ENCODE measurements around the gene SPDYA. TPM values are rescaled to one million over a fixed set of nuclear protein-coding genes. Genes with fewer than 3 reads are reported as not detected.
A peak's percentile ranks its signal among the peaks of the same experiment; 100 is the strongest.

Gene SPDYA
- total RNA-seq, 1 experiment from 2014 or later: 1.2 TPM

DNA sequence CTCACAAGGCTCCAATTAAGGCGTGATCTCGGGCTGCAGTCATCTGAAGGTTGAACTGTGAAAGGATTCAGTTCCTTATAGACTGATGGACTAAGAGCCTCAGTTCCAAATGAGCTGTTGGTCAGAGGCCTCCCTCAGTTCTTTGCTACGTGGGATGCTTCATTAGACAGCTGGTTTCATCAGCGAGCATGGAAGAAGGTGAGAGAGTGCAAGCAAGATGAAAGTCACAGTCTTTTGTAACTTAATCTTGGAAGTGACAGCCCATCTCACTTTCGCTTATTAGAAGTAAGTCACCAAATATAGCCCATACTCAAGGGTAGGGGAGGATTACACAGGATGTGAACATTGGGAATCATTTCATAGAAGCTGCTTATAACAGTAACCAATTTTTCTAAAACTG is 32.2 kb upstream of the SPDYA start:
- CTCF ChIA-PET: no interaction called here
- no peak for DNase-seq (ENCODE audit: low read depth, low spot score)
- POLR2A ChIA-PET: no interaction called here
- H3K27ac ChIP-seq (ENCODE audit: low read depth, low read length): no peak overlapping the region
- H3K9me2 ChIP-seq (ENCODE audit: insufficient read depth): no peaks in the 10 kb centered on the region
- no peaks in the 10 kb centered on the region for H3K9me3 ChIP-seq (ENCODE audit: control insufficient read depth in 1 of 2, insufficient read depth in 1 of 2, low read depth in 1 of 2, low read length in 2 of 2)
- BruUV-seq (replicated peaks): TSS peak; percentile 7
- RAD21 ChIA-PET (ENCODE audit: low non-redundant PET in 1 of 2, low total read pairs in 2 of 2, uncharacterized antibody in 2 of 2, unreplicated experiment in 2 of 2): no interaction called here
- H3K4me2 ChIP-seq (ENCODE audit: low read length): no peak overlapping the region
- intact Hi-C loops (cut with micrococcal nuclease): no loop called here
- ATAC-seq: no peak
- no peak overlapping the region for H2AFZ ChIP-seq (ENCODE audit: low read depth, low read length, poor library complexity, severe bottlenecking)
- TF ChIP-seq CEBPB (IDR thresholded peaks at IDR 0.05; ENCODE audit: low read depth): no peak
- no peak overlapping the region for H3K9ac ChIP-seq (ENCODE audit: low read length)
- H3K27me3 ChIP-seq (ENCODE audit: insufficient read depth, low read length): no peaks in the 10 kb centered on the region
- H3K4me1 ChIP-seq (ENCODE audit: control insufficient read depth in 1 of 2, insufficient read depth in 2 of 2, low read length in 2 of 2): no peaks in the 10 kb centered on the region
- H3K4me3 ChIP-seq (replicated peaks in 1 of 2; ENCODE audit: low read depth in 1 of 2, low read length in 2 of 2): no peak overlapping the region
- H3K79me2 ChIP-seq (ENCODE audit: insufficient read depth, low read length): peaks cover 78% of the 10 kb centered on the region
- H4K20me1 ChIP-seq (ENCODE audit: insufficient read depth): peaks cover 4% of the 10 kb centered on the region; the same call in 1 of the 2 replicates
- peaks cover 27 to 38% of the 10 kb centered on the region in 2 experiments; a peak in 3 of 4 replicates for H3K36me3 ChIP-seq (ENCODE audit: control insufficient read depth in 1 of 2, insufficient read depth in 2 of 2, low read length in 2 of 2)

- H3K4me3 ChIP-seq (replicated peaks in 1 of 2; ENCODE audit: low read depth in 1 of 2, low read length in 2 of 2): no peak overlapping the region
- H3K4me1 ChIP-seq (ENCODE audit: control insufficient read depth in 1 of 2, insufficient read depth in 2 of 2, low read length in 2 of 2): no peaks in the 10 kb centered on the region
- no peak overlapping the region for H3K9ac ChIP-seq (ENCODE audit: low read length)
- no peak overlapping the region for H2AFZ ChIP-seq (ENCODE audit: low read depth, low read length, poor library complexity, severe bottlenecking)
- H3K27ac ChIP-seq (ENCODE audit: low read depth, low read length): no peak overlapping the region
- H3K9me3 ChIP-seq (ENCODE audit: control insufficient read depth in 1 of 2, insufficient read depth in 1 of 2, low read depth in 1 of 2, low read length in 2 of 2): no peaks in the 10 kb centered on the region
- H3K36me3 ChIP-seq (ENCODE audit: control insufficient read depth in 1 of 2, insufficient read depth in 2 of 2, low read length in 2 of 2): peaks cover 31 to 40% of the 10 kb centered on the region in 2 experiments; a peak in 3 of 4 replicates
- RAD21 ChIA-PET (ENCODE audit: low non-redundant PET in 1 of 2, low total read pairs in 2 of 2, uncharacterized antibody in 2 of 2, unreplicated experiment in 2 of 2): no interaction called here
- CTCF ChIA-PET: no interaction called here
- ATAC-seq: no peak
- peaks cover under 1% of the 10 kb centered on the region; the same call in 1 of the 2 replicates for H4K20me1 ChIP-seq (ENCODE audit: insufficient read depth)
- H3K4me2 ChIP-seq (ENCODE audit: low read length): no peak overlapping the region
- H3K79me2 ChIP-seq (ENCODE audit: insufficient read depth, low read length): peaks cover 72% of the 10 kb centered on the region
- POLR2A ChIA-PET: no interaction called here
- no peaks in the 10 kb centered on the region for H3K9me2 ChIP-seq (ENCODE audit: insufficient read depth)
- intact Hi-C loops (cut with micrococcal nuclease): no loop called here
- no TSS peak for BruUV-seq (replicated peaks)
- no peak for DNase-seq (ENCODE audit: low read depth, low spot score)
- H3K27me3 ChIP-seq (ENCODE audit: insufficient read depth, low read length): no peaks in the 10 kb centered on the region
- TF ChIP-seq SIN3A (IDR thresholded peaks at IDR 0.05; ENCODE audit: low read depth) (no peak), YY1 (IDR thresholded peaks at IDR 0.05; ENCODE audit: extremely low read depth, insufficient replicate concordance, low read depth, low read length) (no peak), ELF1 (IDR thresholded peaks at IDR 0.05; ENCODE audit: borderline replicate concordance, low read depth) (no peak), CTCF (IDR thresholded peaks at IDR 0.05 in 2 of 3, conservative IDR thresholded peaks at IDR 0.05 in 1 of 3; ENCODE audit: borderline replicate concordance in 1 of 3, insufficient read depth in 1 of 3, low read depth in 2 of 3, low read length in 2 of 3) (no peak), POLR2AphosphoS5 (IDR thresholded peaks at IDR 0.05; ENCODE audit: low read depth, low read length) (no peak), SRF (IDR thresholded peaks at IDR 0.05; ENCODE audit: low read depth) (no peak), EZH2phosphoT487 (IDR thresholded peaks at IDR 0.05; ENCODE audit: borderline replicate concordance) (no peak), FOSL1 (IDR thresholded peaks at IDR 0.05; ENCODE audit: low read depth) (no peak), ZFX (IDR thresholded peaks at IDR 0.05) (no peak), EZH2 (IDR thresholded peaks at IDR 0.05) (no peak), POLR2A (IDR thresholded peaks at IDR 0.05; ENCODE audit: borderline replicate concordance, extremely low read depth, insufficient read depth, insufficient read length) (no peak), REST (IDR thresholded peaks at IDR 0.05; ENCODE audit: low read depth) (no peak)
- TF ChIP-seq, protein P1, sequence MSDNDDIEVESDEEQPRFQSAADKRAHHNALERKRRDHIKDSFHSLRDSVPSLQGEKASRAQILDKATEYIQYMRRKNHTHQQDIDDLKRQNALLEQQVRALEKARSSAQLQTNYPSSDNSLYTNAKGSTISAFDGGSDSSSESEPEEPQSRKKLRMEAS (IDR thresholded peaks at IDR 0.05): no peak
These were observed 31.6 kb upstream of the SPDYA start for GRCh38 chr2:28779001-28779400.
